ENCODE data around the gene HECW1. TPM values are rescaled to one million over a fixed set of nuclear protein-coding genes. Genes with fewer than 3 reads are reported as not detected.

HECW1 gene
- total RNA-seq, 1 donor from 2014 or later, result 0.40 TPM

DNA sequence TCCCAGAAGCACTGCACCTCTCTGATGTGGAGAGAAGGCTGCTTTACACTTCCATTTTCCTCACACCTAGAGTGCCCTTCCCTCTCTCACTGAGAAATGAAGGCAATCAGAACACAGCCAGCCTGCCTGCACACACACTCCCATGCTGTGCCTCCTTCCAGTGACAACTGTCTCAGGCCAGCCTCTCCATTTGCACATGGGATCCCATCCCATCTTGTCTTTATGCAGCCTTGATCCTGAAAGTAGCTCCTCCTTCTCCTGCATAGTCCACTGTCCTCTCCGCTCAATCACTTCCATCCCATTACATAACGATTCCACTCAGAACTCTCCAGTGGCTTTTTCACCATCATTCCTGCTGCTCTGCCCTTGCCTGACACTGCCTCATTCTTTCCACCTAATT is 266.8 kb downstream of the HECW1 start:
- ATAC-seq, result no peak

DNA sequence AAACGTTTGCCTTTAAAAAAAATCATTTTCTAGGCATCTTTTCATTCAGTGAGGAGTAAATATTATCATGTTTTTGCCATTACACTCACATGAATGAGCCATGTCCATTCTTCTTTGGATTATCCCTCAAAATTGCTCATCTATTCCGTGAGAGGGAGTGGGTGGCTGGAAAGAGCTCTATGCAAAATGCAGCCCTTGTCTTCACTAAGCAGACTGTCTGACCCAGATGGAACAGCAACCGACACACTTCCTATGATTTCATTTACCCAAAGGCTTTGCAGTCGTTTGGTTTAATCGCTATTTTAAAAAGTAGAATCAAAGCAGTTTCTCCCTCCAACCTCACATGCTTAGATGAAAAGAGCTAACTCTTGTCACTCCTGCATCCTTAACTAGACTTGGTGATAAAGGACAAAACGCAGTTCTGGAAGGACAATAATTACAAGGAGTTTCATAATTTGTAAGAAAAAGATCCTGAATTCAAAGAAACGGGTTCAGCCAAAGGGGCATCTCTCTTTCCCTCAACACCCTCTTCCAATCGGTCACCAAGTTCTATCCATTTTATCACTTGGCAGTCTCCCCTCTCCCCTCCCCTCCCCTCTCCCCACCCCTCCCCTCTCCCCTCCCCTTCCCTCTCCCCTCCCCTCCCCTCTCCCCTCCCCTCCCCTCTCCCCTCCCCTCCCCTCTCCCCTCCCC is 272.3 kb downstream of the HECW1 start:
- ATAC-seq, result no peak

DNA sequence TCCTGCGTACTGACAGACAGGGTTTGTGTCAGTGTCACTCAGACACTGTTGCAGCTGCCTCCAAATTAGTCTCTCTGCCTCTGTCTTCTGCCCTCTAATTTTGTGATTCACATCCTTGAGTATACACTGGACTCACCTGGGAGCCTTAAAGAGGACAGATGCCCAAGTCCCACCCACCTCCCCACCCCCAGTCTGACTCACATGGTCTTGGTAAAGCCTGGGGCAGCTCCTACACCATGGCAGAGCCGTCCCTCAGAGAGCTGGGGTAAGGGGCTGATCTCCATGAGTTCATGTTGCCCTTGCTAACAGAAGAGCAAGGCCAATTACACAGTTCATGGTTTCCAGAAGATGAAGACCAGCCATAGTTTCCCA is 272.8 kb downstream of the HECW1 start:
- no peak for ATAC-seq

DNA sequence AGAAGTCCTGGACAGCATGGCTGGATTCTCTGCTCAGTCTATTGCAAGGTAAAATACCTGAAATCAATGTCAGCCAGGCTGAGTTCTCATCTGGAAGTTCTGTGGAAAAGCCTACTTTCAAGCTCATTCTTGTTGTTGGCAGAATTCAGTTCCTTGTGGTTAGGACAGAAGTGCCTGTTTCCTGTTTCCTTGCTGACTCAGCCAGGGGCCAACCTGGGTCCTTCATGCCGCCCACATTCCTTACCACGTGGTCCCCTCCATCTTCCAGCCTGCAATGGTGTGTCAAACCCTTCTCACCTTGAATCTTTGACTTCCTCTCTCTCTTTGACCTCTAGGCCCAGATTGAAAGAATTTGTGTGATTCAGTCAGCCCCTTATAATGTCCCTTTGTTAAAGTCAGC is 273.4 kb downstream of the HECW1 start:
- no peak for ATAC-seq

DNA sequence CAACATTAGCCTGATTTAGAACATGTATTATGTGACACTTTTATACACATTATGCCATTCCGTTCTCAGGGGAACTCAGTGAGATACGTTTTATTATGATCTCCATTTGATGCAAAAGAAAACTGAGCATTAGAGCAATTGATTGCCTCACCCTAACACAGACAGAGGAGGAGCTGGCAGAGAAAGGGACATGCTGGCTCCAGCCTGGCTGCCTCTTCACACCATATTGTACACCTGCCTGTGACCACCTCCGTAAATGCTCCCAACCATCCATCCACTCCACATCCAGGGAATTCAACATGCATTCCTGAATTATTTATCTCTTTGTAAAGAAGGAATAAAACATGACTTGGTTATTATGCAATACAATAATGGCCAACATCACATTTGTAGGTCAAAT is 275.5 kb downstream of the HECW1 start:
- no peak for ATAC-seq

DNA sequence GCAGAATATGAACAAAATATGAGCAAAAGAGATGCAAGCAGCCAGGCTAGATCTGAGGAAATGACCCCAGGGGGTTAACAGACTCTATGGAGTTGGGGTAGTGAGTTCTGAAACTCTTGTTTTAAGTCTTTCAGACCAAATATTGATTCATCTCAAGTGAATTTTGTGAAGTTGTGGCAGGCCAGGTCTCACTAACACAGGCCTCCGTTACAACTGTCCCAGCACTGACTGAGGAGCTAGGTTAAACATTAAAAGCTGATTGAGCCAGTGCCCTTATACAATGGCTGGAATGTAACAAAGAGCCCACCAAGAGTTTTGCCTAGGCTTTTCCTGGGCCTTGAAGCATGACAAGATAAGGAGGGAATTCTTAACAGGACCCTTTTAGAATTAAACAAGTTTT is 278.1 kb downstream of the HECW1 start:
- no peak for ATAC-seq

DNA sequence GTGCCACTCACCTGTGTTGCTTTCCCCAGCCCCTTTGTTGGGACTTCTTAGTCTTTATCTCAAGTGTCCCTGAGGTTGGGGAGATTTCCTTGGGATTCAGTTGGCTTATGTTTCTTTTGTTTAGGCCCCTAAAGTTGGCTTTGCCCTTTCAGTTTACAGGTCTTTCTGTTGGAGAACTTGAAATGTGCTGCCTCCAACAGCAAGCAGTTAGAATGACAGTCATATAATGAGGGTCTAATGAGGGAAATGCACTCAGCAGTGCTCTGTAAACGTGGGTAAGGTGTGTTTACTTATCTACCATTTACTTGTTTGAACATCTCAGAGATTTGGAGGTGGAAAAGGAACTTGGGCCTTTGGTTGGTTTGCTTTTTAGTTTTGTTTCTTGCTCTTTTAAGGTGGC is 279.1 kb downstream of the HECW1 start:
- ATAC-seq, result no peak

DNA sequence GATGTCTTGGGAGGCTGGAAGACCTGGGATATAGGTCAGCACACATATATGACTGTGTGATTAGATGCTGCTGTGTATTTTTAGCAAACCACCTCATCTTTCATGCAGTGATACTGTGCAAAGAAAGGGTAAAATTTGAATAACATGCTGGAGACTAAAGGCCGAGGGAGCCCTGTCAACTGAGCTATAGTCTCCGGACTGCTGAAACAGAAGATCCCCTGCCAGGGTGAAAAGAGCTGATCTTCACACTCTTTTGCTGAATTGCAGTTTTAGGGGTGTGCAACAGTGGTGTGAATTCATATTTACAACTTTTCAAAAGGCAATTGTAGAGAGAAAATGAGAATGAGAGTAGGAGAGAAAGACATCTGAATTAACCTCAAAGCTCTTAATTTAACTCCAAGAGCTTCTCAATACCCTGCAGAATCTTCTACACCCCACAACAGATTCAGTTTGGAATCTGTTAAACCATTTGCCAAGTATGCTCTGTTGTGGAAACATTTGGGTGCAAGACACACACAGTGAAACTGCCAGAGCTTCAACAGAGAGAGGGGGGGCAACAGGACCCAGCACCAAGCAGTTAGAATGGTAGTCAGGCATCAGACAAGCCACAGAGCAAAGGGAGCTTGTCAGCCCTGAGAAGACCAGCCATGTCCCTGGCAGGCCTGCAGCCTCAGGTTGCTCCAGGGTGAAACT is 280.3 kb downstream of the HECW1 start:
- ATAC-seq, result no peak

DNA sequence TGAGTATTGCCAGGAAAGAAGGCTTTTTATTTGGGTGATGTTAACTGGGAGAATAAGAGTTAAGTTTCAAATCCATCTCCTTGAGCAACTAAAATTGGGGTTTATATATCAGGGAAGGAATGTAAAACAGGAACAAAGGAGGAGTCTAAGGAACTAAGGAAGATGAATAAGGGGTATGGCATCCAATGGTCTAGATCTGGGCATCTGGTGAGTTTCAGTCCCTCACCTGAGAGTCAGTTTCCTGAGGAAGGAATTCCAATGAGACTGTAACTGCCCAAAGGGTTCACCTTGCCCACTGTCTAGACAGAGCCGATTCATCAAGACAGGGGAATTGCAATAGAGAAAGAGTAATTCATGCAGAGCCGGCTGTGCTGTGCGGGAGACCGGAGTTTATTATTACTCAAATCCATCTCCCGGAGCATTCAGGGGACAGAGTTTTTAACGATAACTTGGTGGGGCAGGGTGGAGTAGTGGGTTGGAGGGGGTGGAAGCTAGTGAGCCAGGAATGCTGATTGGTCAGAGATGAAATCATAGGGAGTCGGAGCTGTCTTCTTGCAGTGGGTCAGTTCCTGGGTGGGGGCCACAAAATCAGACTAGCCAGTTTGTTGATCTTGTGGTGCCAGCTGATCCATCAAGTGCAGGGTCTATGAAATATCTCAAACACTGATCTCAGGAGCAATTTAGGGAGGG is 282.1 kb downstream of the HECW1 start:
- no peak for ATAC-seq

DNA sequence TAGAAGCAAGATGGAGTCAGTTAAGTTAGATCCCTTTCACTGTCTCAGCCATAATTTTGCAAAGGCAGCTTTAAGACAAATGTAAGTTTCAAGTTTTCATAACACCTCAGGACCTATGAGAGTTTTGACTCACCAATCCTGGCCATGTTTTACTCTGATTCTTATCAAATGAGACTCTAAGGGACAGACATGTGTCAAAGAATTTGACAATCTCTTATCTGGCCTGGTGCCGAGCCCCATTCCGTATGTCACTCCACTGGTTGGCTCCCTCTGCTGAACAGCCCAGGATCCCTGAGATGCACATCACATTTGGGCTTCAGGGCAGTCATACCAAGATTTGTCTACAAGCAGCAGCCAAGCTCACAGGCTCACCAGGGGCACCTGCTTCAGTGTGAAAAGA is 282.9 kb downstream of the HECW1 start:
- no peak for ATAC-seq

DNA sequence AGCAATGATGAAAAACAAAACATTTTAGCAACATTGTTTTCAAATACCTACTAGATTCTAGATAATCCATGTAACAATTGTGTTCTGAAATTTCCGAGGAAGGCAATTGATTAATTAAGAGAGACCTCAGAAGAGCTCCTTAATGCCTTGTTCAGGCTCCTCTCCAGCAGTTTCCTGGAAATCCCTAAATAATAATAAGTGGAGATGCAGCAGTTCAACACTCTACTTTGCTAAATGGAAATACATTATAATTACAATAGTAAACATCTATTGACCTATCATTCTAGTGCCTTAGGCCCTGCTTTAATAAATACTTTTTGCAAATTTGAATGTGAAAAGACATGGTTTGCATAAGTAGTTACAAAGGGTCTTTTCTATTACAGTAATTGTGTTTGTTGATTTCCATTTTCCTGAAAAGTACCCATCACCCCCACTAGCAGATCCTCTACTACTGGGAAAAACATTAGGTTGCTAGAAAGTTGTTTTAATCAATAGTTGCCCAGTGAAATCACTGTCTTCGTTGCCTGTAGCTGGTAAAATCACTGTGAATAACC is 283.8 kb downstream of the HECW1 start:
- no peak for ATAC-seq

DNA sequence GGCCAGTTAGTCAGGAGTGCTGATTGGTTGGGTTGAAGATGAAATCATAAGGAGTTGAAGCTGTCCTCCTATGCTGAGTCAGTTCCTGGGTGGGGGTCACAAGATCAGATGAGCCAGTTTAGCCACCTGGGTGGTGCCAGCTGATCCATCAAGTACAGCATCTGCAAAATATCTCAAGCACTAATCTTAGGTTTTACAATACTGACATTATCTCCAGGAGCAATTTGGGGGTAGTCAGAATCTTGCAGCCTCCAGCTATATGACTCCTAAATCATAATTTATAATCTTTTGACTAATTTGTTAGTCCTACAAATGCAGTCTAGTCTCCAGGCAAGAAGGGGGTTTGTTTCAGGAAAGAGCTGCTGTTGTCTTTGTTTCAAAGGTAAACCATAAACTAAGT is 286.4 kb downstream of the HECW1 start:
- ATAC-seq, result no peak

DNA sequence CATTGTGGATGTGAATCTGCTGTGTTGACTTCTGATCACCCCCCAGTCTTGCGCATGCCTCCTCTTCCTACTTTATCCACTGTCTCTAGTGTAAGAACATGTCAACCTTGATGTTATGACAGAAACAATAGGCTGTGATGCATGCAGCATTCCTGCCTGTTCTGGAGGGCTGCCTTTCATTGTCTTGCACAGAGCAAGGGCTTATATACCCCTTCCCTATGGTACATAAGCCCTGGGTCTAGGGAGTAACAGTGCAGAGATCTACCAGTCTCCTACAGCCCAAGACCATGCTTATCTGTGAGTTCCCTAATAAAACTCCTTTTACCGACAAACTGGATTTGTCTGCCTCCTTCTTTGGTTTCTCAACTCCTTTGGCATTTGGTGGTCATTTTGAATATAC is 293.5 kb downstream of the HECW1 start:
- ATAC-seq, result no peak

DNA sequence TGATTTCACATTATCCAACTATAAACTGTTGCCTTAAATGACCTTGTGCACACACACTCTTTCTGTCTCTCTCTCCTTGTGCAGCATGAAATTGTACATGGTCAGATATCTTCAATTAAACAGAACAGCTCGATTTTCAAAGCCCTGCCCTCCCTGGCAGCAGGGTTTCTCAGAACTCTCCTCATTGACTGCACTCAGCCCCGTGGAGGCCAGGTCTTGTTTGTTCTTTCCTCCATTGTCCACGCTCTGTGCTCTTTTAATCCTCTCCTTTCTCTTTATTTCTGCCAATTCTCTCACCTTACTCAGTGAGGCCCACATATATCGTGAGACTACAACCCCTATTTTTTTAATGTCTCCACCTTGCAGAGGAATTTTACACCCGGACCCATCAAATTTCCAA is 294.5 kb downstream of the HECW1 start:
- no peak for ATAC-seq

DNA sequence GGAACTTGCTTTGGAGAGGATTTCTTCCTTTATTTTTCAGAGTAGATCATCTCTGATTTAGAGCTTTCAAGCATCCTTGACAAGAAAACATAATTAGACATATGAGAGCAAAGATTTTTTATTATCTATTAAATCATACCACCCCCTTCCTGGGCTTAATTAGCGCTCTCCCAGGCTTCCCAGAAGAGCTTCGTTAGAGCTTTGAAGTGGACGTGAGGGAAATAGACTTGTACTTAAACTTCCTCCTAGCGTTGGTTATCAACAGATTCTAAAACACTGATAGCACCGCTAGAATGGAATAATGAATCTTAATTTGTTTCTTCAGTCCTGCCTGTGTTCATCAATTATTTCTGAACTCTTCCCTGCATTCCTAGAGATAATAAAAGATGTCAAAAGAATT is 296.5 kb downstream of the HECW1 start:
- no peak for ATAC-seq

DNA sequence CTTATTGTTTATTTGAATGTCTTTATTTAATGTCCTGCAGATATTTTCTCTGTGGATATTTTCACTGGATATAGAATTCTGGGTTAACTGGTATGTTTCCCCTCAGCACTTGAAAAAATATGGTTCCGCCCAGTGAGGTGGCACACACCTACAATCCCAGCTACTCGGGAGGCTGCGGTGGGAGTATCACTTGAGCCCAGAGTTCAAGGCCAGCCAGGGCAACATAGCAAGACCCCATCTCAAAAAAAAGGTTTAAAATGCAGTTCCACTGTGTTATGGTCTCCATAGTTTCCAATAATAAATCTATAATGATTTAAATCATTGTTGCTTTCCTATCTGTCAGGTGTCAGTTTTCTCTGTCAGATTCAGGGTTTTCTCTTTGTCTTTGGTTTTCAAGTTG is 305.0 kb downstream of the HECW1 start:
- no peak for ATAC-seq

DNA sequence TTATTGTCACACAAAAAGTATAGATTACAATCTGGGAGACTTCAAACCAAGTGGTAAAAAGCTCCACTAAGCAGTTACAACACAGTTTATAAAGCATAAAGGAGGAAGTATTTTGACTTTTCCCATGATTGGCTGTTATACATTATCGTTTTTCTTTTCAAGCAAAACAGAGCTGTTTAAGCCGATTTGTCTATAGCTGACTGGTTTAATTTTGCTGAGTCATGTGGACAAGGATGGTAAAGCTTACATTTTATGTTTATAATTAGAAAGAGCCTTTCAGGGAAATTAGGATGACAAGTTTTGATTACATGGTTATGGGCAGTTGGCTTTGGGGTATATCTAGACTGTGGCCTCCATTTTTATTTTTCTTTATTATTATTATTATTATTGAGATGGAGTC is 318.0 kb downstream of the HECW1 start:
- ATAC-seq, result no peak

DNA sequence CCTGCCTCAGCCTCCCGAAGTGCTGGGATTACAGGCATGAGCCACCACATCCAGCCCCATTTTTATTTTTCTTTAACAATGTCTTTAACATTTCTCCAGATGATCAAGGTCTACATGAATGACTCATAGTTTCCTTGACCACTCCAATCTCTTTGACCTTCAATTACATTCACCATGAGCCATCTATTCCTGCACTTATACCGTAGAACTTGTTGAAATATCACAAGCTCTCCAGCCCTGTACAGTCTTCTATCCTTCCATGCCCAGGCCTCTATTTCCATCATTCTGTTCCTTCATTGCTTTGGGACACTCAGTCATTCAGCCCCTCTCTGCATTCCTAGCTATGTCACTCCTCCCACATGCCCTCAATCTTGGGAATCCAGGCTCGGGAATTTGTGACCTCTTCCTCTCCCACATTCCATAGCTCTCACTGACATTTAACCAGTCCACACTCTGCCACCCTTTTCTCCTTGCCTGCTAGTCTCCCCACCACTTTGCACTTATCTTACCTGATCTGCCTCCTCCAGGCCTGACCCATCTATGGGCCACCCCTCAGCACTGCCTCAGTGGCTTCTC is 318.7 kb downstream of the HECW1 start:
- ATAC-seq, result no peak

DNA sequence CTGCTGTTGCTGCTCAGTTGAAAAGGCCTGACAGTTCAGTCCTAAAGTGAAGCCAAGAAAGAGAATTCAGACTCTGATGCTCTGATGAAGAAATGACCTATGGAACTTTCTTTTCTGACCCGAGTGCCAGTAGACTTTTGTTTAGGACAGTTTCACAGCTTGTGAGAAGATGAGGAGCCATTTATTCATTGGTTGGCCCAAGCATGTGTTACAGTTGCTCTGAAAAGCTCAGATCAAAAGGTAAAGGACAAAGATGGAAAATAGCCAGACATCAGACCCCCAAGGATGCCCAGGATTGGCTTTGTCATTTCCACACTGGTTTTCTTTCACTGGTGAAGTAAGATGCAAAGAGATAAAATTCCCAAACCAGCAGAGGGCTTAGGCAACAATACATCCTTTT is 321.2 kb downstream of the HECW1 start:
- no peak for ATAC-seq

DNA sequence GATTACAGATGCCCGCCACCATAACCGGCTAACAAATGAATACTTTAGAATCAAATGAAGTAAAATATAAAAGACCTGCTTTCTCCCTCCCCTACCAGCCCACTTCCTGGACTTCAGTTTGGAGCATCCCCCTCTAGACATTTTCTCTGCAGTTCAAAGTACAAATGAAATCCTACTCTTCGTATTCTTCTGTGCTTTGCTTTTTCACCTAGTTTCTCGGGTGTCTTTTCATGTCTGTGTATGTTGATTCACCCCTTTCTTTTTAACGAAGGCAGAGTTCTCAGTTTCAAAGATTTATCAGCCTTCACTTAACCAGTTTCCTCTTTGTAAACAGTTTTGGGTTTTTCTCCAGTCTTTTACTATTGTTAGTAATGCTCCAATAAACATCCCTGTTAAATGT is 324.6 kb downstream of the HECW1 start:
- ATAC-seq, result no peak

DNA sequence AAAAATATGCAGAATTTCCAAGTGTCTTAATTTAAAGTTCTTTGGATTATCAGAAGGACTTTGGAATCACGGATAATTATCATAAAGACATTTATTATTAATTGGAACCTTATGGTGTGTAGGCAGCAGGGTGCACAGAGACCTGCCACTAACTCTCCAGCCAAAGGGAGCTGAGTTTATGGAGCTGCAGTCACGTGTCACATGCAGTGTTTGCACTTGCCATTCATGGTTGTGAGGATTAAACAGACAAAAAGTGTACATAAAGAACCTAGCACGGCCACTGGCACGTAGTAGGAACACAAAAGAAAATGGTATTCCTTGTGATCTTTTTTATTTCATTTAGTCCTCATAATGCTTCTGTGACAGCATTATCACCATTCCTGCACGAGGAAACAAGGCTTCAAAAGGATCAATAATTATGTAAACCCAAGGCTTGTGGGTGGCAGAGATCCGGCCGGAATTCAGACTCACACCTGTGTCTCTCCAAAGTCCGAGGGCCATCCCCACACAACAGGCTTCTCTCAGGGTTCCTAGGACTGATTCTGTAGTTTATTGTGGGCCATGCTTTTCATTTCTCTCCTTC is 326.5 kb downstream of the HECW1 start:
- ATAC-seq, result no peak

DNA sequence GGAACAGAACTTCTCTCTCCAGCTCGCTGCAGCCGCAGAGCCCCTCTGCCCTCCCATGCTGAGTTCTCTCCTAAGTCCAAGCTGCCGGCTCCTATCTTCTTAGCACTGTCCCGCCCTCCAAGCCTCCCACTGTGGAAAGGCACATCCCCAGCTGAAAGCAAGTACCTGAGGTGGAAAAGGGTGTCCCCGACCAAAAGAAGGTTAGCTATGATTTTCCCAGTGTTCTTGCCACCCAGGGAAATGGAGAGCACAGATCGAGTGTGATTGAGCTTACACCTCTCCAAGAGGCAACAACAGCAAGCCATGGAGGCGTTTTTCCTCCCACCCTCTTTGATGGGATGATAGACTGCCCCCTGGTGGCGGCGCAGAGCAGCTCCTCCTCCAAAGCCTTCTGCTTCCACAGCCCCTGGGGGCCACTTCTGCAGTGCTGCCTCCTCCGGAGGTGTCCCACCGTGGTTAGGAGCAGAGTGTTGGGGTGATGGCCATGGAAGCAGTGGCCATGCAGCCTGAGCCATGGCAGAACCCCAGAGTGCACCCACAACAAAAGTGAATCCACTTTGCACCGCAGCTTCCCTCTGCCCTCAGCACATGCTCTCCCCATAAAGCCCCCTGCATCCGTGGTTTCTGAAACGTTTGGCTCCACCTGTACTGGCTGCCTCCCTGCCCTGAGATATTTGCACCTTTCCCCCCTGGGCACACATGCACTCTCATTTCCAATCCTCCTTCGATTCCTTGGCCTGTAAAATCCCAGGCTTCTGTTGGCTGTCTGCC is 327.4 kb downstream of the HECW1 start:
- peak; percentile 73 for ATAC-seq

All from esophagus mucosa (tissue), 1 donor.